ENCODE data around the gene MYOCOS.

Gene MYOCOS

GRCh38 chr1:171663854-171664575, 42.0 kb downstream of the MYOCOS start:
- no peak for DNase-seq

- DNase-seq: no peak
These were observed 42.9 kb downstream of the MYOCOS start for GRCh38 chr1:171664976-171665375.

- no peak for DNase-seq
These were observed 44.2 kb downstream of the MYOCOS start for GRCh38 chr1:171666114-171666769.

- no peak for DNase-seq
These were observed 46.3 kb downstream of the MYOCOS start for GRCh38 chr1:171668372-171668771.

- DNase-seq: no peak
These were observed 48.7 kb downstream of the MYOCOS start for GRCh38 chr1:171670739-171671138.

GRCh38 chr1:171674431-171675405, 52.7 kb downstream of the MYOCOS start:
- no peak for DNase-seq
